ENCODE data around the gene ZGPAT.
"Not testable (repeated sequence)": the region's sequence is repeated elsewhere in the genome, so short reads cannot be mapped to it uniquely, and the experiment has no call there.

Gene ZGPAT

DNA sequence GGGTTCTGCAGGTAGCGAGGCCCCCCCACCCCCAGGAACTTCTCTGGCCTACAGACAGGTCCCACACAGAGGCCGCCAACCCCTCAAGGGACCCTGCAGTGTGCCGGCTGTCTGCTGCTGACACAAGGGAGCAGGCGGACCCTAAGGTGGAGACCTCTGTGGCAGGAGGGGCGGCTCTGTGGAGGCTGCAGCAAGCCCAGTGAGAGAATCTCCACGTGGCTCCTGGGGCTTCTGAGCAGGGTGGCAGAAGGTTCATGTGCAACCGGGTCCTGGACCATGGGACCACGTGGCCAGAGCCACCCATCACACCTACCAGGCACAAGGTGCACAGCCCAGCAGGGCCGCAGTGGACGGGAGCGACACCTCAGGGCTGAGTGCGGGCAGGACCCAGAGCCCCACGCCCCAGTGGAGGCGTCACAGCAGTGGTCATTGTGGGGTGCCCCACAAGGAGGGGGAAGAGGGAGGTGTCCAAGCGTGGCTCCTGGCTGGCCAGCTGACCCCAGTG lies 4.3 kb upstream of the ZGPAT start:
- no peak for DNase-seq

GRCh38 chr20:63703976-63704748 lies 3.7 kb upstream of the ZGPAT start:
- DNase-seq: no peak

DNA sequence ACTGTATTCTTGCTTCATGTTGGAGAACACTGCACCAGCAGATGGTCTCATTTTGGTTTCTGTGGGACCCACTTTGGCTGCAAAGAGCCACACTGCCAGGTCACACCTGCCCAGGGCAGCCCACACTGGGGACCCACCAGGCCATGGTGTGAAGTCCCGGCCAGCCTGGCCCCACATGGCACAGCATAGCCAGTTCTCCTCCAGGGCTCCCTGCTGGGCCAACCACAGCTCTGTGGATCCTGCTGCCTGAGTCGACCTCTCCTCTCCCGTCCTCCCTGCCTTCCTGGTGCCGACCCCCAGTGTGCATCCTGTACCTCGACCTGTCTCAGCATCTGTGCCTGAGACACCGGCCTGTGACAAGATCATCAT lies 3.1 kb upstream of the ZGPAT start:
- no peak for DNase-seq

- no peak for DNase-seq
These were observed 2.4 kb upstream of the ZGPAT start for GRCh38 chr20:63705232-63706026.

DNA sequence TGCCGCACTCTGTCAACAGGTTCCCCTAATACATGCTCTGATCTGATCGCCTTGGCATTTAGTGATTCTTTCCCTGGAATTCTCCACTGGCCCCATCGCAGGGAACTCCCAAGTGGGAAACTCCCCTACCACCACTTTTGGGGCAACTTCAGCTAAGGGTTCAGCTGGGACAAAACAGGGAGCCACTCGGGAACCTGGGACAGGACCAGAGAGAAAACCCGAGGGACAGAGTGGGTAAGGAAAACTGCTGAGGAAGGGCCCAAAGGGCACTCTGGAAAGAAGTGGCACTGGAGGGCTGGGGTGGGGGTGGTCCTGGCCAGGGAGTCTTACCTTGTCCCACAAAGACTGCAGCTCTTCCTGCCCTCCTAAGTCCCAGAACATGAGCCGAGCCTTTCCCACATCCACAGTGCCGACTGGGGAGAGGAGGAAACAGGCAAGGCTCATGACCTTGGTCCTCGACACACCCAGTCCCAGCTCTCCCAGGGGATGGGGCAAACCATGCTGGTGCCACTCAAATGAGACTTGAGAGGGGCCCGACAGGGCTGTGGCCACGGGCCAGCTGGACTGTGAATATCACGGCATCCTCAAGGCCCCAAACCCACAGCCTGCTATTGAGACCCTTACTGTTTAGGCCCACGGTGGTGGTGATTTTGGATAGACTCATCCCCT lies 1.7 kb upstream of the ZGPAT start:
- DNase-seq: peak in 1 of 3 donors; percentile 19

- DNase-seq: peak; percentile 87 to 94 (median 90)
These were observed 834 bp upstream of the ZGPAT start for GRCh38 chr20:63706852-63707557.

DNA sequence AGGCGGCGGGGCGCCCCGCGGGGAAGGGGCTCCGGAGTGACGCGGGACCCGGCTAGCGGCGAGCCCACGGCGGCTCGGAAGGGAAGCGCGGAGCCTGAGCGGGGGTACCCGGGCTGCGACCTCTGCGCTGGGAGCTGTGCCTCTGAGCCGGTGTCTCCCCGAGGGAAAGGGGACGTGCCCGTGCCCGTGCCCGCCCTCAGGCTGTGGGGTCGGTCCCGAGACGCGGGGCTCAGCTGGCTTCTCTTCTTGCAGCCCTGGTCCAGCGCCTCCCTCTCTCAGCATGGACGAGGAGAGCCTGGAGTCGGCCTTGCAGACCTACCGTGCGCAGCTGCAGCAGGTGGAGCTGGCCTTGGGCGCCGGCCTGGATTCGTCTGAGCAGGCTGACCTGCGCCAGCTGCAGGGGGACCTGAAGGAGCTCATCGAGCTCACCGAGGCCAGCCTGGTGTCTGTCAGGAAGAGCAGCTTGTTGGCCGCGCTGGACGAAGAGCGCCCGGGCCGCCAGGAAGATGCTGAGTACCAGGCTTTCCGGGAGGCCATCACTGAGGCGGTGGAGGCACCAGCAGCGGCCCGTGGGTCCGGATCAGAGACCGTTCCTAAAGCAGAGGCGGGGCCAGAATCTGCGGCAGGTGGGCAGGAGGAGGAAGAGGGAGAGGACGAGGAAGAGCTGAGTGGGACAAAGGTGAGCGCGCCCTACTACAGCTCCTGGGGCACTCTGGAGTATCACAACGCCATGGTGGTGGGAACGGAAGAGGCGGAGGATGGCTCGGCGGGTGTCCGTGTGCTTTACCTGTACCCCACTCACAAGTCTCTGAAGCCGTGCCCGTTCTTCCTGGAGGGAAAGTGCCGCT lies 686 bp downstream of the ZGPAT start:
- DNase-seq: peak in 1 of 3 donors; percentile 31

DNA sequence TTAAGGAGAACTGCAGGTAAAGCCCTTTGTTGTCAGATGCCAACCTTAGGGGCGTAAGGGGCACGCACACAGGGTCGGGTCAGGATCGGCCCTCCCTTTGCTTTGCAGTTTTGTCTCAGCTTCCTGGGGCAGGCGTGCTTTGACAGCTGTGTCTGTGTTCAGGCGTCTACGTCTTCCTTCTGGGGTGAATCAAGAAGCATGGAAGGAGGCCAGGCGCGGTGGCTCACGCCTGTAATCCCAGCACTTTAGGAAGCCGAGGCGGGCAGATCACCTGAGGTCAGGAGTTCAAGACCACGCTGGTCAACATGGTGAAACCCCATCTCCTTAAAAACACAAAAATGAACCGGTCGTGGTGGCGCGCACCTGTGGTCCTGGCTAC lies 1.3 kb downstream of the ZGPAT start:
- DNase-seq: no peak

GRCh38 chr20:63711085-63711645 lies 3.3 kb downstream of the ZGPAT start:
- no peak for DNase-seq

- no peak for DNase-seq
These were observed 4.4 kb downstream of the ZGPAT start for GRCh38 chr20:63712191-63712590.

DNA sequence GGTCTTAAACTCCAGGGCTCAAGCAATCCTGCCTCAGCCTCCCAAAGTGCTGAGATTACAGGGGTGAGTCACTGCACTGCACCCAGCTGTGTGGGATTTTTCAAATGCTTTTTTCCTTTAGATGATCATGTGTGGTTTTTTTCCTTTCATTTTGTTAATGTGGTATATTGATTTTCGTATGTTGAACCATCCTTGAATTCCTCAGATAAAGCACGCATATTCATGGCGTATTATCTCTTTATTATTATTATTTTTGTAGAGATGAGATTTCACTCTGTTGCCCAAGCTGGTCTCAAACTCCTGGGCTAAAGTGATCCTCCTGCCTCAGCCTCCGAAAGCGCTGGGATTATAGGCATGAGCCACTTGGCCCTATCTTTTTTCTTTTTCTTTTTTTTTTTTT lies 7.0 kb downstream of the ZGPAT start:
- no peak for DNase-seq

DNA sequence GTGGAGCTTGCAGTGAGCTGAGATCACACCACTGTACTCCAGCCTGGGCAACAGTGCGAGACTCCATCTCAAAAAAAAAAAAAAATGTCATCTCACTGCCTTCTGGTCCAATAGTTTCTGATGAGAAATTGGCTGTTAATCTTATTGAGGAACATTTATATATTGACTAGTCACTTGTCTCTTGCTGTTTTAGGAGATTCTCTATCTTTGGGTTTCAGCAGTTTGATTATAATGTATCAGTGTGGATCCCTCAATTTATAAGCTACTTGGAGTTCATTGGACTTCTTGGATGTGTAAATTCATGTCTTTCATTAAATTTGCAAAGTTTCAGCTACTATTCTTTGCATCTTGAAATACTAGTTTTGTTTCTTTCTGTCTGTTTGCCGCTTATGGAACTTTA lies 11.2 kb downstream of the ZGPAT start:
- DNase-seq: no peak

GRCh38 chr20:63722967-63723622 lies 15.3 kb downstream of the ZGPAT start:
- DNase-seq: not testable (repeated sequence)

DNA sequence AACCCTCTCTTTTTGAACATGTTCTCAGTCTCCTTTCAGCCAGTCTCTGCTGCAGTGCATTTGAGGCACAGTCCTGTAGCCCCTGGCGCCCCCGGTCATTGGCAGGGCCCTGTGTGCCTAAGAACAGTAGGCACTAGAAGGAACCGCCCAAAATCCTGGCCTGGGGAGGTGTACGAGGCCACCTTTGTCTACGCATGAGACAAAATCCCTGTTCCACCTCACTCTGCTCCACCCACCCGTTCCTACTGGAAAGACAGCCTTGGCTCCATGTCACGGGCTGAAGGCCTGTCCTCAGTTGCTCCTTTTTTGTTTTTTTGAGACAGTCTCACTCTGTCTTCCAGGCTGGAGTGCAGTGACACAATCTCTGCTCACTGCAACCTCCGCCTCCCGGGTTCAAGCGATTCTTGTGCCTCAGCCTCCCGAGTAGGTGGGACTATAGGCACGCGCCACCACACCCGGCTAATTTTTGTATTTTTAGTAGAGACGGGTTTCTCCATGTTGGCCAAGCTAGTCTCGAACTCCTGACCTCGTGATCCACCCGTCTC lies 22.4 kb downstream of the ZGPAT start:
- peak in 1 of 3 donors; percentile 16 for DNase-seq

DNA sequence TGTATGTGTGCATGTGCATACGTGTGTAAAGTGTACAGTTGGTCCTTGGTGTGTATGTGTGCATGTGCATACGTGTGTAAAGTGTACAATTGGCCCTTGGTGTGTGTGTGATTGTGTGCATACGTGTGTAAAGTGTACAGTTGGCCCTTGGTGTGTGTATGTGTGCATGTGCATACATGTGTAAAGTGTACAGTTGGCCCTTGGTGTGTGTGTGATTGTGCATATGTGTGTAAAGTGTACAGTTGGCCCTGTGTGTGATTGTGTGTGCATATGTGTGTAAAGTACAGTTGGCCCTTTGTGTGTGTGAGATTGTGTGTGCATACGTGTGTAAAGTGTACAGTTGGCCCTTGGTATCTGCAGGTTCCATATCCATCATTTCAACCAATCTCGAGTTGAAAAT lies 23.6 kb downstream of the ZGPAT start:
- DNase-seq: no peak

GRCh38 chr20:63732118-63733095 lies 24.6 kb downstream of the ZGPAT start:
- no peak for DNase-seq

DNA sequence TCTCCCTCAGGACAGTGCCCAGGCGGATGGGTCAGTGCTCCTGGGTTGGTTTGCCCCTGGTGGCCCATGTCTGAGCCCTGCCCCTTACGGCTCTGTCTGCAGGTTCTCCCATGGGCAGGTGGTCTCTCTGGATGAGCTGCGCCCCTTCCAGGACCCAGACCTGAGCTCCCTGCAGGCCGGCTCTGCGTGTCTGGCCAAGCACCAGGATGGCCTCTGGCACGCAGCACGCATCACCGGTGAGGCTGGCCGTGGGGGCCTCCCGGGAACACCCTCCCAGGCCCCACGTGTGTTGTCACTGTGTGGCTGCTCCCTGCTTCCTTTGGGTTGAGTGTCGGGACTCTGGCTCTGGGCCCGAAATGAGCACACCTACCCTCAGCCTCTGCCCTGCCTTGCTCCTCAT lies 25.3 kb downstream of the ZGPAT start:
- no peak for DNase-seq

DNA sequence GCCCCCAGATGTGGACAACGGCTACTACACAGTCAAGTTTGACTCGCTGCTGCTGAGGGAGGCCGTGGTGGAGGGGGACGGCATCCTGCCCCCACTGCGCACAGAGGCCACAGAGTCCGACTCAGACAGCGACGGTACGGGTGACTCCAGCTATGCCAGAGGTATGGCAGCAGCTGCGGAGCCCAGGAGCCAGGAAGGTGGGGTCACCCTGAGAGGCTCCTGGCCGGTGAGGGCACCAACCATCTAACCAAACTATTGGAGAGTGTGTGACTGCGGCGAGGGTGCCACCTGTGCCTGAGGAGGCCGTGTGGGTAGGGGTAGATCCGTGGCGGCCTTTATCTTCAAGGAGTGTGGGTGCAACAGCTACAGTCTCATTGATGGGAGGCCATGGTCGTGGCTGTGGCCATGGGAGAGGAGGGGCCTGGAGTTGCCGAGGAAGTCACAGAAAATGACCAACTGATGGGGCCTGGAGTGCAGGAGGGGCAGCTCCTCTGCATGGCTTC lies 25.8 kb downstream of the ZGPAT start:
- DNase-seq: no peak

Measured in suppressor macrophage treated with lipopolysaccharide for 1 hour (primary cell).